GM12872 (cell line): ENCODE results near the gene C3.

Experiments used
- TF ChIP-seq, protein P1 (sequence below): IDR thresholded peaks from 3 replicates; pipeline ENCODE4 v1.5.1; 2011; ENCODE audit warnings: low read depth, mild to moderate bottlenecking, low read length, moderate library complexity; ENCODE audit not compliant: insufficient read depth

The C3 gene

DNA sequence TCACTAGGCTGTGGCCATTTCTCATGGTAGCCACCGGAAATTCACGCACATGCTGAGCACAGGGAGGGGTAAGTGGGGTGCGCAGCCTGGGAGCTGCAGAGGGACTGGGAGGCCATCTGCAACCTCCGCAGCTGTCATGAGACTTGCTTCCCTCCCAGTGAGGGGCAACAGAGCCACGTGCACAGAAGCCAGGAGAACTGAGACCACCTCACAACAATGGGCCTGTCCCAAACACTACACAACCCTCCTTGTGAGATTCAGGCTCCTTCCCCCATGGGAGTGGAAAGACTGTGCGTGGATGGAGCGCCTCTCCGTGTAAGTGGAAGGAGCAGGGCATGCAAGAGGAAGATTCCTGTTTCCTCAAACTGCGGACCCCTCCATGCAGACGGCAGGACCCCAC, 8.8 kb downstream of the C3 start:
- TF ChIP-seq, protein P1, sequence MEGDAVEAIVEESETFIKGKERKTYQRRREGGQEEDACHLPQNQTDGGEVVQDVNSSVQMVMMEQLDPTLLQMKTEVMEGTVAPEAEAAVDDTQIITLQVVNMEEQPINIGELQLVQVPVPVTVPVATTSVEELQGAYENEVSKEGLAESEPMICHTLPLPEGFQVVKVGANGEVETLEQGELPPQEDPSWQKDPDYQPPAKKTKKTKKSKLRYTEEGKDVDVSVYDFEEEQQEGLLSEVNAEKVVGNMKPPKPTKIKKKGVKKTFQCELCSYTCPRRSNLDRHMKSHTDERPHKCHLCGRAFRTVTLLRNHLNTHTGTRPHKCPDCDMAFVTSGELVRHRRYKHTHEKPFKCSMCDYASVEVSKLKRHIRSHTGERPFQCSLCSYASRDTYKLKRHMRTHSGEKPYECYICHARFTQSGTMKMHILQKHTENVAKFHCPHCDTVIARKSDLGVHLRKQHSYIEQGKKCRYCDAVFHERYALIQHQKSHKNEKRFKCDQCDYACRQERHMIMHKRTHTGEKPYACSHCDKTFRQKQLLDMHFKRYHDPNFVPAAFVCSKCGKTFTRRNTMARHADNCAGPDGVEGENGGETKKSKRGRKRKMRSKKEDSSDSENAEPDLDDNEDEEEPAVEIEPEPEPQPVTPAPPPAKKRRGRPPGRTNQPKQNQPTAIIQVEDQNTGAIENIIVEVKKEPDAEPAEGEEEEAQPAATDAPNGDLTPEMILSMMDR: no peak

DNA sequence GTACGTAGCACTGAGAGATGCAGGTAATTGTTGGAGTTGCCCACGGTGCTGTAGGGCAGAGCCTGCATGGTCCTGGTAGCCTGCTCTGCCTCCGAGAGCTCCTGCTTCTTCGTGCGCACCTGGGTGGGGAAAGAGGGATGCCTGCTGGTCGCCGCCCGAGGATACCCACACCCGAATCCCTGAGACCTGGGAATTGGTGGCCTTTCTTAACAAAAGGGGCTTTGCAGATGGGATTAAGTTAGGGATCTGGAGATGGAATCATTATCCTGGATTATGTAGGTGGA, 9.4 kb downstream of the C3 start:
- TF ChIP-seq, protein P1: no peak

DNA sequence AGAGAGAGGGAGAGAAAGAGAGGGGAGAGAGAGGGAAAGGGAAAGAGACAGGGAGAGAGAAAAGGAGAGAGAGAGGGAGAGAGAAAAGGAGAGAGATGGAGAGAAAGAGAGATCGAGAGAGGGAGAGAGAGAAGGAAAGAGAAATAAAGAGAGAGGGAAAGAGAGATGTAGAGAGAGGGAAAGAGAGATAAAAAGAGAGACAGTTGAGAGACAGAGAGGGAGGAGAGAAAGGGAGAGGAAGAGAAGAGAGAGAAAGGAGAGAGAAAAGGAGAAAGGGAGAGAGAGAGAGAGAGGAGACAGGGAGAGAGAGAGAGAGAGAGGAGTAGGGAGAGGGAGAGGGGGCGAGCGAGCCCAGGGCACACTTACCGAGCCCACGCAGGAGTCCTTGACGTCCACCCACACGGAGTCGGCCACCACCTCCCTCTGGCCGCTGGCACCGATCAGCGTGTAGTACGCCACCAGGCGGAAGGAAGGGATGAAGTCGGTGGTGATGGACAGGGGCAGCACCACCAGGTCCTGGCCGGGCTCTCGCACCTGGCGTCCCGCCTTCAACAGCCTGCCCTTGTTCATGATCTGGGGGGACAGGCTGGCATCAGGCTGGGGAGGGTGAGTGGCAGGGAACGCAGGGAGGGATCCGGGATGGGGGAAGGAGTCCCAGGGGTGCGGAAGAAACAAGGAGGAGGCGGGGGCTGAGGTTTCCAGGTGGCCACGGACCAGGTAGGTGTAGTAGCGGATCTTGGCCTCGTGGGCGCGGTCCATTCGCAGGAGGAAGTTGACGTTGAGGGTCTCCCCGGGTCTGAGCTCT, 10.0 kb downstream of the C3 start:
- TF ChIP-seq, protein P1: 0 out of 3 replicates have a peak, but pooled peaks have one; percentile 9

DNA sequence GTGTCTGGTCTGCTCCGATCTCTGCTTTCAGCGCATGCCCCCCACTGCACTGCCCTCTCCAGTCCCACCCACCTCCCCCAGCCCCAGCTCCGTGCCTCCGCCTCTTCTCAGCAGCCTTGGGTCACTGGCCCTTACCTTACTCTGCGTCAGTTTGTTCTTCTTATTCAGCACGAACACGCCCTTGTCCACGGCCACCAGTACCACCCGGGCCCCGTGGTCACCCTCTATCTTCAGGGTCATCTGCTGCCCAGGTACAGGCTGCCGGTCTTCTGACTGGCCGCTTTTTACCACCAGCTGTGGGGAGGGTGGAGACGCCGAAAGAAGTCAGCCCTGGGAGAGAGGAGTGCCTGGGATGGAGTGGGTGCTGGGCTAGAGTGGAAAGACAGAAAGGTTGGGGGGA, 10.9 kb downstream of the C3 start:
- TF ChIP-seq, protein P1: no peak

DNA sequence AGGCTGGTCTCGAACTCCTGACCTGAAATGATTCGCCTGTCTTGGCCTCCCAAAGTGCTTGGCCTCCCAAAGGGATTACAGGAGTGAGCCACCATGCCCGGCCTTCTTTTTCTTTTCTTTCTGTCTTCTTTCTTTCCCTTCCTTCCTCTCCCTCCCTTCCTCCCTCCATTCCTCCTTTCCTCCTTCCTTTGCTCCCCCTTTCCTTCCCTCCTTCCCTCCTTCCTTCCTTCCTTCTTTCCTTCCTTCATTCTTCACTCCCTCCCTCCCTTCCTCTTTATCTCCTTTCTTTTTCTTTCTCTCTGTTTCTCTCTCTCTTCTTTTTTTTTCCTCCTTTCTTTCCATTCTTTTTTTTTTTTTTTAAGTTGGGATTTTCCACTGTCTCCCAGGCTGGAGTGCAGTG, 12.1 kb downstream of the C3 start:
- TF ChIP-seq, protein P1: no peak

DNA sequence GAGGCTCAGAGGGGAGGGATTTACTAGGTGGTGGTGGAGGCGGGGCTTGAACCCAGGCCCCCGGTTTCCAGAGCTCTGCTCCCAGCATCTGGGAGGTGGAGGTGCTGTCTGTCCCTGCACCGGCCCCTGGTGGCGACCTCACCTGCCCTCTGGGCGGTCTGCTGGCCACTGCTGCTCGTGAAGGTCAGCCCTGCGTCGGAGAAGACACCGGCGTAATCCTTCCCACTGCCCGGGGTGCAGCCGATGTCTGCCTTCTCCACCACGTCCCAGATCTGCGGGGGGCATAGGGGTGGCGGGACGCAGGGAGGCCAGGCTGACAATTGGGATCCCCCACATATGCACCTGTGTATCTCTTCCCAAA, 12.8 kb downstream of the C3 start:
- TF ChIP-seq, protein P1: no peak

DNA sequence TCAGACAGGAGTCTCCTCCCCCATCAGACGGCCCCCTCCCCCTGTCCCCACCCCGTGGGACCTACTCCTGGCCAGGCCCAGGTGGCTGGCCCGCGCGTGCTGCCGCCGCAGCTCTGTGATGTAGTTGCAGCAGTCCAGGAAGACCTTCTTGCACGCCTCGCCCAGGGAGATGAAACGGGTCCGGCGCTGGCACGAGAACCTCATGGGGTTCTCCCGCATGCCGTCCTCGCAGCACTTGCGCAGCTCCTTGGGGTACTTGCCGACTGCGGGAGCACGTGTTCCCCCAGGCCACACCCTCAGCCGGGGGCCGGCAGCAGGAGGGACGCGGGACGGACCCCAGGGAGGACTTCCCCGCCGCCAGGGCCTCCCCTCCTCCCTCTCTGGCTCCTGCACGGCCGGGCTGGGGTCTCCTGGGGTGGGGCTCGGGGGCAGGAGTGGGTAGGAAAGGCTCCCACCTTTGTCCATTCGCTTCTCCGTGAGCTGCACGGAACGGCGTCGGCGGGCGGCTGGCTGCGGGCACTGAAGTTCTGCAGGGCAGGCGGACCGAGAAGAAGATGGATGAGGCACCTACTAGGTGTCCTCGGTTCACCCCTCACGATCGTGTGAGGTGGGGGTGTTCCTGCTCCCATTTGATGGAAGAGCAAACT, 13.3 kb downstream of the C3 start:
- TF ChIP-seq, protein P1: no peak
